Neural cell (in vitro differentiated cells): Measurements from ENCODE around the gene MYO5A.

Experiments used
- EP300 ChIP-seq: fragments of 450-650 bp; conservative IDR thresholded peaks from 2 replicates; pipeline ENCODE4 v1.6.1; 2014; ENCODE audit warnings: antibody characterized with exemption, mild to moderate bottlenecking, moderate library complexity; ENCODE audit not compliant: poor library complexity, severe bottlenecking
- EZH2 ChIP-seq: fragments of 200-600, 300-800 bp; shearing (Covaris generic), sonication (generic); IDR thresholded peaks from 2 replicates; pipeline ENCODE4 v1.6.1; 2014; ENCODE audit warnings: antibody characterized with exemption, low read length, borderline replicate concordance, mild to moderate bottlenecking; ENCODE audit not compliant: insufficient read depth, poor library complexity, severe bottlenecking
- MXI1 ChIP-seq: fragments of 450-650 bp; conservative IDR thresholded peaks from 2 replicates; pipeline ENCODE4 v1.6.1; 2014; ENCODE audit warnings: antibody characterized with exemption, mild to moderate bottlenecking; ENCODE audit not compliant: poor library complexity, severe bottlenecking
- POLR2AphosphoS5 ChIP-seq: IDR thresholded peaks from 2 replicates; pipeline ENCODE4 v1.6.1; 2012
- RAD21 ChIP-seq: fragments of 450-650 bp; conservative IDR thresholded peaks from 2 replicates; pipeline ENCODE4 v1.6.1; 2014; ENCODE audit warnings: antibody characterized with exemption, mild to moderate bottlenecking, moderate library complexity
- SMC3 ChIP-seq: fragments of 450-650 bp; conservative IDR thresholded peaks from 2 replicates; pipeline ENCODE4 v1.6.1; 2014; ENCODE audit warnings: antibody characterized with exemption, mild to moderate bottlenecking, moderate library complexity; ENCODE audit not compliant: poor library complexity
- TAF1 ChIP-seq: IDR thresholded peaks from 2 replicates; pipeline ENCODE4 v1.6.1; 2012; ENCODE audit warnings: low read depth
- TF ChIP-seq, protein P1 (sequence below): fragments of 450-650 bp; IDR thresholded peaks from 2 replicates; pipeline ENCODE4 v1.5.1; 2014; ENCODE audit warnings: antibody characterized with exemption, mild to moderate bottlenecking, moderate library complexity; ENCODE audit not compliant: poor library complexity, severe bottlenecking
- TF ChIP-seq, protein P2 (sequence below): IDR thresholded peaks from 2 replicates; pipeline ENCODE4 v1.6.1; 2012; ENCODE audit warnings: borderline replicate concordance

DNA sequence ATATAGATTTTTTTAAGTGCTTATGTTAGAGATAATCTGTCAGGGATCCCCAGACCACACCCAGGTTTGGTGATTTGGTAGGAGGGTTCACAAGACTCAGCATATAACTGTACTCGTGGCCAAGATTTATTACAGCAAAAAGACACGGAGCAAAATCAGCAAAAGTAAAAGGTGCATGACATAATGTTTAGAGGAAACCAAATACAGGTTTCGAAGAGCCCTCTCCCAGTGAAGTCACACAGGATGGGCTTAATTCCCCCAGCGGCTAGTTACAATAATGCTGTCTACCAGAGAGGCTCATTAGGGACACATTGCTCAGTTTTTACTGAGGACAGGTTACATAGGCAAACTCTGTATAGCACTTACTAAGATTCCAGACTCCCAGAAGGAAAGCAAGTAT, 36.5 kb downstream of the MYO5A start:
- TF ChIP-seq, protein P1, sequence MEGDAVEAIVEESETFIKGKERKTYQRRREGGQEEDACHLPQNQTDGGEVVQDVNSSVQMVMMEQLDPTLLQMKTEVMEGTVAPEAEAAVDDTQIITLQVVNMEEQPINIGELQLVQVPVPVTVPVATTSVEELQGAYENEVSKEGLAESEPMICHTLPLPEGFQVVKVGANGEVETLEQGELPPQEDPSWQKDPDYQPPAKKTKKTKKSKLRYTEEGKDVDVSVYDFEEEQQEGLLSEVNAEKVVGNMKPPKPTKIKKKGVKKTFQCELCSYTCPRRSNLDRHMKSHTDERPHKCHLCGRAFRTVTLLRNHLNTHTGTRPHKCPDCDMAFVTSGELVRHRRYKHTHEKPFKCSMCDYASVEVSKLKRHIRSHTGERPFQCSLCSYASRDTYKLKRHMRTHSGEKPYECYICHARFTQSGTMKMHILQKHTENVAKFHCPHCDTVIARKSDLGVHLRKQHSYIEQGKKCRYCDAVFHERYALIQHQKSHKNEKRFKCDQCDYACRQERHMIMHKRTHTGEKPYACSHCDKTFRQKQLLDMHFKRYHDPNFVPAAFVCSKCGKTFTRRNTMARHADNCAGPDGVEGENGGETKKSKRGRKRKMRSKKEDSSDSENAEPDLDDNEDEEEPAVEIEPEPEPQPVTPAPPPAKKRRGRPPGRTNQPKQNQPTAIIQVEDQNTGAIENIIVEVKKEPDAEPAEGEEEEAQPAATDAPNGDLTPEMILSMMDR = no peak
- TF ChIP-seq, protein P2, sequence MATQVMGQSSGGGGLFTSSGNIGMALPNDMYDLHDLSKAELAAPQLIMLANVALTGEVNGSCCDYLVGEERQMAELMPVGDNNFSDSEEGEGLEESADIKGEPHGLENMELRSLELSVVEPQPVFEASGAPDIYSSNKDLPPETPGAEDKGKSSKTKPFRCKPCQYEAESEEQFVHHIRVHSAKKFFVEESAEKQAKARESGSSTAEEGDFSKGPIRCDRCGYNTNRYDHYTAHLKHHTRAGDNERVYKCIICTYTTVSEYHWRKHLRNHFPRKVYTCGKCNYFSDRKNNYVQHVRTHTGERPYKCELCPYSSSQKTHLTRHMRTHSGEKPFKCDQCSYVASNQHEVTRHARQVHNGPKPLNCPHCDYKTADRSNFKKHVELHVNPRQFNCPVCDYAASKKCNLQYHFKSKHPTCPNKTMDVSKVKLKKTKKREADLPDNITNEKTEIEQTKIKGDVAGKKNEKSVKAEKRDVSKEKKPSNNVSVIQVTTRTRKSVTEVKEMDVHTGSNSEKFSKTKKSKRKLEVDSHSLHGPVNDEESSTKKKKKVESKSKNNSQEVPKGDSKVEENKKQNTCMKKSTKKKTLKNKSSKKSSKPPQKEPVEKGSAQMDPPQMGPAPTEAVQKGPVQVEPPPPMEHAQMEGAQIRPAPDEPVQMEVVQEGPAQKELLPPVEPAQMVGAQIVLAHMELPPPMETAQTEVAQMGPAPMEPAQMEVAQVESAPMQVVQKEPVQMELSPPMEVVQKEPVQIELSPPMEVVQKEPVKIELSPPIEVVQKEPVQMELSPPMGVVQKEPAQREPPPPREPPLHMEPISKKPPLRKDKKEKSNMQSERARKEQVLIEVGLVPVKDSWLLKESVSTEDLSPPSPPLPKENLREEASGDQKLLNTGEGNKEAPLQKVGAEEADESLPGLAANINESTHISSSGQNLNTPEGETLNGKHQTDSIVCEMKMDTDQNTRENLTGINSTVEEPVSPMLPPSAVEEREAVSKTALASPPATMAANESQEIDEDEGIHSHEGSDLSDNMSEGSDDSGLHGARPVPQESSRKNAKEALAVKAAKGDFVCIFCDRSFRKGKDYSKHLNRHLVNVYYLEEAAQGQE = no peak
- no peak for TF ChIP-seq POLR2AphosphoS5
- no peak for TF ChIP-seq EZH2
- TF ChIP-seq TAF1 = no peak
- TF ChIP-seq EP300 = no peak
- TF ChIP-seq RAD21 = no peak
- no peak for TF ChIP-seq MXI1
- TF ChIP-seq SMC3 = no peak
